ENCODE measurements around the gene ADRA2B. TPM values are rescaled to one million over a fixed set of nuclear protein-coding genes. Genes with fewer than 3 reads are reported as not detected.
"Not testable (repeated sequence)": the region's sequence is repeated elsewhere in the genome, so short reads cannot be mapped to it uniquely, and the experiment has no call there.

The ADRA2B gene
- total RNA-seq, 6 experiments from 2014 or later = not detected

- H3K9me3 Mint-ChIP-seq; H3K4me3 Mint-ChIP-seq; H3K27ac Mint-ChIP-seq; H3K4me1 Mint-ChIP-seq (ENCODE audit: low read depth); DNase-seq; H3K36me3 Mint-ChIP-seq (ENCODE audit: low read depth): not testable (repeated sequence)
- H3K27me3 Mint-ChIP-seq (ENCODE audit: insufficient read depth) = peaks cover 46% of the 10 kb centered on the region
- 0 out of 2 replicates have a peak, but pooled peaks have one; percentile 17 for TF ChIP-seq CTCF (IDR thresholded peaks at IDR 0.05)
Measured at GRCh38 chr2:96071977-96072491, 44.3 kb downstream of the ADRA2B start.

- H3K36me3 Mint-ChIP-seq (ENCODE audit: low read depth); H3K27ac Mint-ChIP-seq; DNase-seq; H3K4me1 Mint-ChIP-seq (ENCODE audit: low read depth); H3K9me3 Mint-ChIP-seq; H3K4me3 Mint-ChIP-seq: not testable (repeated sequence)
- peaks cover 46% of the 10 kb centered on the region for H3K27me3 Mint-ChIP-seq (ENCODE audit: insufficient read depth)
Measured at GRCh38 chr2:96071087-96071976, 45.0 kb downstream of the ADRA2B start.

GRCh38 chr2:96070351-96070750 is 46.0 kb downstream of the ADRA2B start:
- H3K4me1 Mint-ChIP-seq (ENCODE audit: low read depth); DNase-seq; H3K4me3 Mint-ChIP-seq; H3K36me3 Mint-ChIP-seq (ENCODE audit: low read depth); H3K27ac Mint-ChIP-seq; H3K9me3 Mint-ChIP-seq: not testable (repeated sequence)
- peaks cover 49% of the 10 kb centered on the region for H3K27me3 Mint-ChIP-seq (ENCODE audit: insufficient read depth)

- H3K4me1 Mint-ChIP-seq (ENCODE audit: low read depth); H3K9me3 Mint-ChIP-seq; H3K27ac Mint-ChIP-seq; H3K36me3 Mint-ChIP-seq (ENCODE audit: low read depth); DNase-seq; H3K4me3 Mint-ChIP-seq: not testable (repeated sequence)
- H3K27me3 Mint-ChIP-seq (ENCODE audit: insufficient read depth) = peaks cover 49% of the 10 kb centered on the region
Measured at GRCh38 chr2:96069878-96070277, 46.5 kb downstream of the ADRA2B start.

GRCh38 chr2:96067902-96068581 is 48.3 kb downstream of the ADRA2B start:
- H3K36me3 Mint-ChIP-seq (ENCODE audit: low read depth); H3K4me3 Mint-ChIP-seq; H3K27ac Mint-ChIP-seq; H3K4me1 Mint-ChIP-seq (ENCODE audit: low read depth); DNase-seq; H3K9me3 Mint-ChIP-seq: not testable (repeated sequence)
- H3K27me3 Mint-ChIP-seq (ENCODE audit: insufficient read depth) = peaks cover 37% of the 10 kb centered on the region

GRCh38 chr2:96067098-96067660 is 49.2 kb downstream of the ADRA2B start:
- H3K9me3 Mint-ChIP-seq; H3K36me3 Mint-ChIP-seq (ENCODE audit: low read depth); H3K27ac Mint-ChIP-seq; H3K4me3 Mint-ChIP-seq; H3K4me1 Mint-ChIP-seq (ENCODE audit: low read depth); DNase-seq: not testable (repeated sequence)
- peaks cover 29% of the 10 kb centered on the region for H3K27me3 Mint-ChIP-seq (ENCODE audit: insufficient read depth)

- not testable (repeated sequence) for H3K27ac Mint-ChIP-seq; H3K36me3 Mint-ChIP-seq (ENCODE audit: low read depth); H3K4me3 Mint-ChIP-seq; DNase-seq; H3K9me3 Mint-ChIP-seq; H3K4me1 Mint-ChIP-seq (ENCODE audit: low read depth)
- H3K27me3 Mint-ChIP-seq (ENCODE audit: insufficient read depth) = peaks cover 22% of the 10 kb centered on the region
Measured at GRCh38 chr2:96066511-96066910, 49.9 kb downstream of the ADRA2B start.

- not testable (repeated sequence) for DNase-seq; H3K27ac Mint-ChIP-seq; H3K9me3 Mint-ChIP-seq; H3K36me3 Mint-ChIP-seq (ENCODE audit: low read depth); H3K4me1 Mint-ChIP-seq (ENCODE audit: low read depth); H3K4me3 Mint-ChIP-seq
- peaks cover 17% of the 10 kb centered on the region for H3K27me3 Mint-ChIP-seq (ENCODE audit: insufficient read depth)
Measured at GRCh38 chr2:96065954-96066353, 50.4 kb downstream of the ADRA2B start.
